C4-2B (cell line): Measurements from ENCODE around the gene TNRC6B.

Source experiments
- ZFX ChIP-seq: fragments of 450-650 bp; IDR thresholded peaks from 2 replicates; pipeline ENCODE4 v1.6.1; 2017
- TF ChIP-seq, protein P1 (sequence below): fragments of 450-650 bp; conservative IDR thresholded peaks from 2 replicates; pipeline ENCODE4 v1.5.1; 2017; ENCODE audit warnings: mild to moderate bottlenecking

DNA sequence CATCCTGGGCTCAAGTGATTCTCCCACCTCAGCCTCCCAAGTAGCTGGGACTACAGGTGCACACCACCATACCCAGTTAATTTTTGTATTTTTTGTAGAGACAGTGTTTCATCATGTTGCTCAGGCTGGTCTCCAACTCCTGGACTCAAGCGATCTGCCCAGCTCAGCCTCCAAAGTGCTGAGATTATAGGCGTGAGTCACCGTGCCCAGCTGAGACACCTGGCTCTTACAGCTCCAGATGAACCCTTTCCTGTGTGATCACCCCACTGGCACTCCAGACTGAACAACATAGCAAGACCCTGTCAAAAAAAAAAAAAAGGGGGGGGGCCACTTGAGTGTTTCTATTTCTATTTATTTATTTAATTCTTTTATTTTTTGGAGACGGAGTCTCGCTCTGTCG, 167.5 kb downstream of the TNRC6B start:
- no peak for TF ChIP-seq ZFX
- TF ChIP-seq, protein P1, sequence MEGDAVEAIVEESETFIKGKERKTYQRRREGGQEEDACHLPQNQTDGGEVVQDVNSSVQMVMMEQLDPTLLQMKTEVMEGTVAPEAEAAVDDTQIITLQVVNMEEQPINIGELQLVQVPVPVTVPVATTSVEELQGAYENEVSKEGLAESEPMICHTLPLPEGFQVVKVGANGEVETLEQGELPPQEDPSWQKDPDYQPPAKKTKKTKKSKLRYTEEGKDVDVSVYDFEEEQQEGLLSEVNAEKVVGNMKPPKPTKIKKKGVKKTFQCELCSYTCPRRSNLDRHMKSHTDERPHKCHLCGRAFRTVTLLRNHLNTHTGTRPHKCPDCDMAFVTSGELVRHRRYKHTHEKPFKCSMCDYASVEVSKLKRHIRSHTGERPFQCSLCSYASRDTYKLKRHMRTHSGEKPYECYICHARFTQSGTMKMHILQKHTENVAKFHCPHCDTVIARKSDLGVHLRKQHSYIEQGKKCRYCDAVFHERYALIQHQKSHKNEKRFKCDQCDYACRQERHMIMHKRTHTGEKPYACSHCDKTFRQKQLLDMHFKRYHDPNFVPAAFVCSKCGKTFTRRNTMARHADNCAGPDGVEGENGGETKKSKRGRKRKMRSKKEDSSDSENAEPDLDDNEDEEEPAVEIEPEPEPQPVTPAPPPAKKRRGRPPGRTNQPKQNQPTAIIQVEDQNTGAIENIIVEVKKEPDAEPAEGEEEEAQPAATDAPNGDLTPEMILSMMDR: no peak
